HepG2 (cell line): ENCODE measurements around the gene LMAN2L.

Experiments
- CTCF ChIP-seq: sonication (generic); formaldehyde crosslinking; IDR thresholded peaks from 2 replicates; pipeline ENCODE4 v1.5.0; 2020; ENCODE audit warnings: mild to moderate bottlenecking, missing genetic modification reagents, moderate library complexity
- FOXM1 ChIP-seq: sonication (generic); formaldehyde crosslinking; IDR thresholded peaks from 2 replicates; pipeline ENCODE4 v1.5.0; 2020; ENCODE audit warnings: missing genetic modification reagents
- GABPA ChIP-seq, 2 experiments: IDR thresholded peaks; 2 replicates each; pipeline ENCODE4 v1.6.1; 2011 to 2016; ENCODE audit warnings: low read depth in 2 of 2, low read length in 1 of 2, missing biosample characterization in 1 of 2, missing genetic modification characterization in 1 of 2
- JUN ChIP-seq: sonication (generic); formaldehyde crosslinking; IDR thresholded peaks from 2 replicates; pipeline ENCODE4 v1.4.0; 2020; ENCODE audit warnings: mild to moderate bottlenecking, missing genetic modification reagents
- MAX ChIP-seq: IDR thresholded peaks from 2 replicates; pipeline ENCODE4 v1.6.1; 2012; ENCODE audit warnings: inconsistent platforms
- MIER3 ChIP-seq: IDR thresholded peaks from 2 replicates; pipeline ENCODE4 v1.6.1; 2016; ENCODE audit warnings: missing compliant biosample characterization, borderline replicate concordance
- MTF1 ChIP-seq: sonication (generic); formaldehyde crosslinking; IDR thresholded peaks from 2 replicates; pipeline ENCODE4 v1.5.0; 2020; ENCODE audit warnings: missing genetic modification reagents
- PREB ChIP-seq: sonication (generic); formaldehyde crosslinking; IDR thresholded peaks from 2 replicates; pipeline ENCODE4 v1.4.0; 2020; ENCODE audit warnings: missing genetic modification reagents
- RERE ChIP-seq: IDR thresholded peaks from 2 replicates; pipeline ENCODE4 v1.6.1; 2016; ENCODE audit warnings: low read depth, missing genetic modification reagents, missing compliant biosample characterization
- SP1 ChIP-seq, 2 experiments: fragments of 450-650 bp in 1 of 2; sonication (generic) in 1 of 2; formaldehyde crosslinking in 1 of 2; IDR thresholded peaks; 2 replicates each; pipeline versions ENCODE4 v1.4.0 to v1.6.1; 2016 to 2020; ENCODE audit warnings: missing genetic modification reagents in 1 of 2
- TAF15 ChIP-seq: fragments of 200-400 bp; formaldehyde crosslinking; IDR thresholded peaks from one replicate; pipeline ENCODE4 v1.6.1; 2018; ENCODE audit warnings: mild to moderate bottlenecking, low read depth, low read length; ENCODE audit not compliant: poor library complexity, severe bottlenecking
- ZNF260 ChIP-seq: sonication (generic); formaldehyde crosslinking; IDR thresholded peaks from 2 replicates; pipeline ENCODE4 v1.4.0; 2020; ENCODE audit warnings: missing genetic modification reagents, low read depth, mild to moderate bottlenecking, borderline replicate concordance

GRCh38 chr2:96698221-96698861 lies 41.5 kb downstream of the LMAN2L start:
- TF ChIP-seq RERE (CRISPR knock-in tag) (no peak), JUN (CRISPR knock-in tag) (no peak), MIER3 (CRISPR knock-in tag) (no peak), GABPA (IDR thresholded peaks at IDR 0.05; ENCODE audit: low read depth, low read length) (no peak), GABPA (CRISPR knock-in tag; IDR thresholded peaks at IDR 0.05; ENCODE audit: low read depth) (no peak), MTF1 (no peak), CTCF (CRISPR knock-in tag) (no peak), PREB (CRISPR knock-in tag) (no peak), TAF15 (no peak), MAX (no peak), SP1 (IDR thresholded peaks at IDR 0.05) (no peak), SP1 (CRISPR knock-in tag; IDR thresholded peaks at IDR 0.05) (no peak), ZNF260 (no peak), FOXM1 (no peak)
